Liver (tissue), 9 donors: ENCODE data around the gene CORO2A. TPM values are rescaled to one million over a fixed set of nuclear protein-coding genes. Genes with fewer than 3 reads are reported as not detected.

Source experiments
- DNase-seq: peaks from one replicate; pipeline ENCODE4 v3.0.0-alpha.2; 2017; ENCODE audit warnings: low spot score
- H3K27ac ChIP-seq, 2 donors: one replicate each; pipeline ENCODE4 v1.7.0; 2013; ENCODE audit warnings: inconsistent platforms in 2 of 2, low read length in 2 of 2, control low read depth in 1 of 2, low read depth in 1 of 2, mild to moderate bottlenecking in 1 of 2
- H3K27me3 ChIP-seq, 4 donors: one replicate each; pipeline versions ENCODE4 v1.6.1 to v1.7.0; 2013; ENCODE audit warnings: low read length in 3 of 4, inconsistent platforms in 1 of 4, mild to moderate bottlenecking in 1 of 4, moderate library complexity in 1 of 4; ENCODE audit not compliant: control insufficient read depth in 4 of 4, insufficient read depth in 4 of 4
- H3K36me3 ChIP-seq, 4 donors: one replicate each; pipeline versions ENCODE4 v1.6.1 to v1.7.0; 2013; ENCODE audit warnings: low read length in 3 of 4, mild to moderate bottlenecking in 3 of 4, low read depth in 1 of 4, moderate library complexity in 1 of 4; ENCODE audit not compliant: control insufficient read depth in 4 of 4, insufficient read depth in 3 of 4
- H3K4me1 ChIP-seq, 4 donors: one replicate each; pipeline versions ENCODE4 v1.6.1 to v1.7.0; 2013; ENCODE audit warnings: low read length in 3 of 4, mild to moderate bottlenecking in 3 of 4, moderate library complexity in 1 of 4; ENCODE audit not compliant: control insufficient read depth in 4 of 4, insufficient read depth in 4 of 4
- H3K4me3 ChIP-seq, 3 donors: one replicate each; pipeline versions ENCODE4 v1.6.1 to v1.7.0; 2013; ENCODE audit warnings: low read length in 3 of 3, control low read depth in 1 of 3, low read depth in 1 of 3, mild to moderate bottlenecking in 1 of 3
- H3K9ac ChIP-seq, 2 donors: one replicate each; pipeline ENCODE4 v1.7.0; 2013; ENCODE audit warnings: low read length in 2 of 2, mild to moderate bottlenecking in 2 of 2, moderate library complexity in 2 of 2, control low read depth in 1 of 2, low read depth in 1 of 2
- H3K9me3 ChIP-seq, 4 donors: one replicate each; pipeline versions ENCODE4 v1.6.1 to v1.7.0; 2013; ENCODE audit warnings: low read length in 3 of 4; ENCODE audit not compliant: control insufficient read depth in 4 of 4
- ATF3 ChIP-seq: IDR thresholded peaks from 2 replicates; pipeline ENCODE4 v1.6.1; 2016; ENCODE audit warnings: antibody characterized with exemption
- CTCF ChIP-seq: fragments of 150-350 bp; IDR thresholded peaks from 2 replicates; pipeline ENCODE4 v1.5.1; 2017; ENCODE audit warnings: improper control_type of control experiment, low read depth, low read length; ENCODE audit not compliant: missing input control
- EGR1 ChIP-seq, 2 donors: IDR thresholded peaks; 2 replicates each; pipeline ENCODE4 v1.6.1; 2016 to 2018; ENCODE audit warnings: antibody characterized with exemption in 2 of 2, low read depth in 2 of 2
- FOXA1 ChIP-seq: IDR thresholded peaks from 2 replicates; pipeline ENCODE4 v1.6.1; 2016; ENCODE audit warnings: antibody characterized with exemption
- FOXA2 ChIP-seq: IDR thresholded peaks from 2 replicates; pipeline ENCODE4 v1.6.1; 2016; ENCODE audit warnings: antibody characterized with exemption
- GABPA ChIP-seq, 2 donors: IDR thresholded peaks in 1 of 2; conservative IDR thresholded peaks in 1 of 2; 2 replicates each; pipeline ENCODE4 v1.6.1; 2016; ENCODE audit warnings: antibody characterized with exemption in 2 of 2, mild to moderate bottlenecking in 1 of 2, moderate library complexity in 1 of 2
- HNF4A ChIP-seq, 2 donors: conservative IDR thresholded peaks; 2 replicates each; pipeline ENCODE4 v1.6.1; 2016; ENCODE audit warnings: antibody characterized with exemption in 2 of 2, mild to moderate bottlenecking in 2 of 2
- HNF4G ChIP-seq: IDR thresholded peaks from 2 replicates; pipeline ENCODE4 v1.6.1; 2016; ENCODE audit warnings: antibody characterized with exemption
- JUND ChIP-seq, 2 donors: IDR thresholded peaks; 2 replicates each; pipeline ENCODE4 v1.6.1; 2016; ENCODE audit warnings: antibody characterized with exemption in 2 of 2
- MAX ChIP-seq: IDR thresholded peaks from 2 replicates; pipeline ENCODE4 v1.6.1; 2016; ENCODE audit warnings: antibody characterized with exemption
- NR2F2 ChIP-seq: IDR thresholded peaks from 2 replicates; pipeline ENCODE4 v1.6.1; 2016; ENCODE audit warnings: antibody characterized with exemption
- RAD21 ChIP-seq, 2 donors: IDR thresholded peaks; 2 replicates each; pipeline ENCODE4 v1.6.1; 2016; ENCODE audit warnings: antibody characterized with exemption in 2 of 2, mild to moderate bottlenecking in 2 of 2
- REST ChIP-seq: IDR thresholded peaks from 2 replicates; pipeline ENCODE4 v1.6.1; 2016; ENCODE audit warnings: antibody characterized with exemption, mild to moderate bottlenecking
- RXRA ChIP-seq, 2 donors: IDR thresholded peaks; 2 replicates each; pipeline ENCODE4 v1.6.1; 2017 to 2018; ENCODE audit warnings: antibody characterized with exemption in 2 of 2, mild to moderate bottlenecking in 1 of 2
- SP1 ChIP-seq: IDR thresholded peaks from 2 replicates; pipeline ENCODE4 v1.6.1; 2018; ENCODE audit warnings: antibody characterized with exemption, mild to moderate bottlenecking
- TAF1 ChIP-seq: conservative IDR thresholded peaks from 2 replicates; pipeline ENCODE4 v1.6.1; 2016; ENCODE audit warnings: antibody characterized with exemption, mild to moderate bottlenecking
- YY1 ChIP-seq: IDR thresholded peaks from 2 replicates; pipeline ENCODE4 v1.6.1; 2016; ENCODE audit warnings: antibody characterized with exemption, mild to moderate bottlenecking
- ZBTB33 ChIP-seq: IDR thresholded peaks from 2 replicates; pipeline ENCODE4 v1.6.1; 2016; ENCODE audit warnings: antibody characterized with exemption
- WGBS: extraction: QIAGEN DNeasy Blood & Tissue Kit; methylation state at CpG from one replicate; pipeline ENCODE4 v1.1.7; 2013; 5-methylcytosine and 5-hydroxymethylcytosine counted together
- polyA plus RNA-seq, 2 donors: library from polyadenylated mRNA; stranded (reverse) in 1 of 2; unstranded in 1 of 2; fragments of 200-250 nt in 1 of 2; fragments of >200 nt in 1 of 2; fragmentation: Nextera tagmentation in 1 of 2; extraction: Ambion mirVana in 1 of 2; gene quantifications; one replicate each; pipeline versions ENCODE4 v1.2.1 to v1.2.3, GENCODE V29; 2013 to 2015
- total RNA-seq, 2 donors: library from RNA; depleted of rRNA; stranded (reverse); fragments of >200 nt; gene quantifications; one replicate each; pipeline ENCODE4 v1.2.3, GENCODE V29; 2014
- donor health status: healthy.
- donor health status: healthy.
- donor health status: healthy.
- donor health status: healthy.
- donor health status: healthy.

CORO2A gene
- total and polyA plus RNA-seq, 4 donors: 1.2 to 2.8 (median 1.4) TPM

- no peak for TF ChIP-seq ZBTB33
- TF ChIP-seq ATF3: no peak
- no peak for TF ChIP-seq CTCF
- TF ChIP-seq HNF4G: no peak
- TF ChIP-seq FOXA2: no peak
- no peaks in the 10 kb centered on the region for H3K36me3 ChIP-seq
- no peak for DNase-seq
- peak overlapping the region; percentile 58 to 83 for H3K9ac ChIP-seq
- 44% methylated on average over 7 of the region's 7 CpGs for WGBS
- peaks cover 15 to 58% (median 36%) of the 10 kb centered on the region in 4 donors for H3K4me1 ChIP-seq
- H3K27ac ChIP-seq: peak overlapping the region; percentile 90
- no peaks in the 10 kb centered on the region for H3K9me3 ChIP-seq
- no peaks in the 10 kb centered on the region for H3K27me3 ChIP-seq
- no peak overlapping the region for H3K4me3 ChIP-seq
Observed at GRCh38 chr9:98227883-98228282, 35.4 kb upstream of the CORO2A start.

GRCh38 chr9:98226957-98227356 lies 34.5 kb upstream of the CORO2A start:
- Histone ChIP-seq H3K27me3 (no peaks in the 10 kb centered on the region), H3K4me3 (no peak overlapping the region), H3K4me1 (peaks cover 15 to 58% (median 36%) of the 10 kb centered on the region in 4 donors), H3K27ac (peak overlapping the region; percentile 90), H3K9ac (peak overlapping the region; percentile 13 to 88), H3K36me3 (no peaks in the 10 kb centered on the region), H3K9me3 (no peaks in the 10 kb centered on the region)
- whole genome bisulfite sequencing: 60% methylated on average over 4 of the region's 4 CpGs
- no peak for DNase-seq
- TF ChIP-seq RXRA (IDR thresholded peaks at IDR 0.05): no peak
- TF ChIP-seq REST: no peak
- TF ChIP-seq NR2F2: no peak
- TF ChIP-seq FOXA1: no peak
- TF ChIP-seq RAD21 (IDR thresholded peaks at IDR 0.05): no peak
- TF ChIP-seq ZBTB33: no peak
- no peak for TF ChIP-seq YY1
- TF ChIP-seq JUND (IDR thresholded peaks at IDR 0.05): no peak
- TF ChIP-seq SP1: no peak
- no peak for TF ChIP-seq MAX
- no peak for TF ChIP-seq HNF4G
- no peak for TF ChIP-seq FOXA2
- no peak for TF ChIP-seq HNF4A (conservative IDR thresholded peaks at IDR 0.05)
- no peak for TF ChIP-seq GABPA (IDR thresholded peaks at IDR 0.05 in 1 of 2, conservative IDR thresholded peaks at IDR 0.05 in 1 of 2)
- no peak for TF ChIP-seq CTCF
- TF ChIP-seq EGR1 (IDR thresholded peaks at IDR 0.05; ENCODE audit: low read depth in 2 of 2): no peak
- TF ChIP-seq TAF1: no peak
